ENCODE measurements around the gene ITGA11. TPM values are rescaled to one million over a fixed set of nuclear protein-coding genes. Genes with fewer than 3 reads are reported as not detected.

The ITGA11 gene
- total and polyA plus RNA-seq, 2 donors (not counting 1 experiment from before 2014, with no cell fraction given), result 21.5 to 29.6 TPM

GRCh38 chr15:68405378-68406250 is 26.3 kb downstream of the ITGA11 start:
- no peak overlapping the region for H3K4me2 ChIP-seq (ENCODE audit: extremely low read depth, insufficient read depth, low read length)
- no peaks in the 10 kb centered on the region for H4K20me1 ChIP-seq (ENCODE audit: control insufficient read depth, extremely low read depth, insufficient read depth, low read length)
- no peaks in the 10 kb centered on the region for H3K9me3 ChIP-seq (ENCODE audit: control insufficient read depth, insufficient read depth, low read depth, low read length)
- DNase-seq (ENCODE audit: low read depth in 2 of 2), result no peak
- H3K36me3 ChIP-seq (ENCODE audit: control insufficient read depth, insufficient read depth, low read length), result no peaks in the 10 kb centered on the region
- no peak overlapping the region for H2AFZ ChIP-seq (ENCODE audit: low read length)
- no peak overlapping the region for H3K4me3 ChIP-seq (replicated peaks in 1 of 4; ENCODE audit: control extremely low read depth in 1 of 4, insufficient read depth in 1 of 4, low read depth in 3 of 4, low read length in 4 of 4)
- H3K9ac ChIP-seq (ENCODE audit: insufficient read depth, low read length), result no peak overlapping the region
- peaks cover 5% of the 10 kb centered on the region for H3K27me3 ChIP-seq (ENCODE audit: control insufficient read depth, insufficient read depth, low read length)
- H3K4me1 ChIP-seq (ENCODE audit: control insufficient read depth, extremely low read depth, insufficient read depth, low read length), result no peaks in the 10 kb centered on the region
- no peaks in the 10 kb centered on the region for H3K79me2 ChIP-seq (ENCODE audit: control insufficient read depth, insufficient read depth, low read length)
- H3K27ac ChIP-seq (ENCODE audit: insufficient read depth, low read length), result no peak overlapping the region
- no peak for TF ChIP-seq EZH2 (IDR thresholded peaks at IDR 0.05; ENCODE audit: low read length, missing control alignments)
- TF ChIP-seq, protein P1, sequence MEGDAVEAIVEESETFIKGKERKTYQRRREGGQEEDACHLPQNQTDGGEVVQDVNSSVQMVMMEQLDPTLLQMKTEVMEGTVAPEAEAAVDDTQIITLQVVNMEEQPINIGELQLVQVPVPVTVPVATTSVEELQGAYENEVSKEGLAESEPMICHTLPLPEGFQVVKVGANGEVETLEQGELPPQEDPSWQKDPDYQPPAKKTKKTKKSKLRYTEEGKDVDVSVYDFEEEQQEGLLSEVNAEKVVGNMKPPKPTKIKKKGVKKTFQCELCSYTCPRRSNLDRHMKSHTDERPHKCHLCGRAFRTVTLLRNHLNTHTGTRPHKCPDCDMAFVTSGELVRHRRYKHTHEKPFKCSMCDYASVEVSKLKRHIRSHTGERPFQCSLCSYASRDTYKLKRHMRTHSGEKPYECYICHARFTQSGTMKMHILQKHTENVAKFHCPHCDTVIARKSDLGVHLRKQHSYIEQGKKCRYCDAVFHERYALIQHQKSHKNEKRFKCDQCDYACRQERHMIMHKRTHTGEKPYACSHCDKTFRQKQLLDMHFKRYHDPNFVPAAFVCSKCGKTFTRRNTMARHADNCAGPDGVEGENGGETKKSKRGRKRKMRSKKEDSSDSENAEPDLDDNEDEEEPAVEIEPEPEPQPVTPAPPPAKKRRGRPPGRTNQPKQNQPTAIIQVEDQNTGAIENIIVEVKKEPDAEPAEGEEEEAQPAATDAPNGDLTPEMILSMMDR (conservative IDR thresholded peaks at IDR 0.05 in 1 of 2, IDR thresholded peaks at IDR 0.05 in 1 of 2; ENCODE audit: low read depth in 1 of 2, low read length in 2 of 2), result no peak

DNA sequence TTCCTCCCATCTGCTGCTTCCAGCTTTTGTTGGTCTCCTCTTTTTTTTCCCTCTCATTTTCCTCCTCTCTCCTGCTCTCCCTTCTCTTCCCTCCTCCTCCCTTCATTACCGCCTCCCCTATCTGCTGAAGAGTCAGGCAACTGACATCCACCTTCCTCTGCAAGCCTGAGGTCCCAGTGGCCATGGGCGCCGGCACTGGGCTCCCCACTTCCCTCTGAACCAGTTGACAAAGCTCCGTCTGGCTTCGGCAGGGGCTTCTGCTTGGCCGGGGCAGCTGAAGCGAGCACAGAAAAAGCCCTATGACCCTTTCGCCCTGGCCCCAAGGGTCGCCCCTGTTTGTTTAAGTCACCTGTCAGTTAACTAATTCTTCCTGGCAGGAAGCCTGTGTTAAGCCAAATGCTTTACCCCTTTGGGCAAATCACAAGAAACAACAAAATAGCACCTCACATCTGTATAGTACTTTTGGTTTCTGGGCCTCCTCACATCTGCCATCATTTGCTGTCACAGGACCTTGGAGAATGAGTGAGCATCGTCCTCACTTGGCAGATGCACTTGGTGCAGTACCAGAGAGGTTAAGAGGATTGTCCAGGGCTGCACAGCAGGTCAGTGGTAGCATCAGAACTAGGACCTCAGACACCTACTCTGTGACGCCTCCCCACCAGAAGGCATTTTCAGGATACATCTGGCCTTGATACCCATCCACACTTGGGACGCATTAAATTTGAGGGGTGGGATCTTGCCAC is 27.7 kb downstream of the ITGA11 start:
- Histone ChIP-seq H3K4me2 (ENCODE audit: extremely low read depth, insufficient read depth, low read length) (no peak overlapping the region), H3K9ac (ENCODE audit: insufficient read depth, low read length) (no peak overlapping the region), H3K9me3 (ENCODE audit: control insufficient read depth, insufficient read depth, low read depth, low read length) (no peaks in the 10 kb centered on the region), H3K36me3 (ENCODE audit: control insufficient read depth, insufficient read depth, low read length) (no peaks in the 10 kb centered on the region), H3K27ac (ENCODE audit: insufficient read depth, low read length) (no peak overlapping the region), H3K4me3 (replicated peaks in 1 of 4; ENCODE audit: control extremely low read depth in 1 of 4, insufficient read depth in 1 of 4, low read depth in 3 of 4, low read length in 4 of 4) (no peak overlapping the region), H3K4me1 (ENCODE audit: control insufficient read depth, extremely low read depth, insufficient read depth, low read length) (no peaks in the 10 kb centered on the region), H3K79me2 (ENCODE audit: control insufficient read depth, insufficient read depth, low read length) (no peaks in the 10 kb centered on the region), H4K20me1 (ENCODE audit: control insufficient read depth, extremely low read depth, insufficient read depth, low read length) (no peaks in the 10 kb centered on the region), H2AFZ (ENCODE audit: low read length) (no peak overlapping the region), H3K27me3 (ENCODE audit: control insufficient read depth, insufficient read depth, low read length) (peaks cover 5% of the 10 kb centered on the region)
- DNase-seq (ENCODE audit: low read depth in 2 of 2), result no peak
- TF ChIP-seq, protein P1 (conservative IDR thresholded peaks at IDR 0.05 in 1 of 2, IDR thresholded peaks at IDR 0.05 in 1 of 2; ENCODE audit: low read depth in 1 of 2, low read length in 2 of 2), result no peak
- no peak for TF ChIP-seq EZH2 (IDR thresholded peaks at IDR 0.05; ENCODE audit: low read length, missing control alignments)

GRCh38 chr15:68403161-68403941 is 28.6 kb downstream of the ITGA11 start:
- Histone ChIP-seq H3K9me3 (ENCODE audit: control insufficient read depth, insufficient read depth, low read depth, low read length) (no peaks in the 10 kb centered on the region), H3K27ac (ENCODE audit: insufficient read depth, low read length) (no peak overlapping the region), H3K27me3 (ENCODE audit: control insufficient read depth, insufficient read depth, low read length) (peaks cover 5% of the 10 kb centered on the region), H2AFZ (ENCODE audit: low read length) (no peak overlapping the region), H3K4me3 (replicated peaks in 1 of 4; ENCODE audit: control extremely low read depth in 1 of 4, insufficient read depth in 1 of 4, low read depth in 3 of 4, low read length in 4 of 4) (no peak overlapping the region), H3K79me2 (ENCODE audit: control insufficient read depth, insufficient read depth, low read length) (no peaks in the 10 kb centered on the region), H4K20me1 (ENCODE audit: control insufficient read depth, extremely low read depth, insufficient read depth, low read length) (no peaks in the 10 kb centered on the region), H3K9ac (ENCODE audit: insufficient read depth, low read length) (no peak overlapping the region), H3K36me3 (ENCODE audit: control insufficient read depth, insufficient read depth, low read length) (no peaks in the 10 kb centered on the region), H3K4me1 (ENCODE audit: control insufficient read depth, extremely low read depth, insufficient read depth, low read length) (no peaks in the 10 kb centered on the region), H3K4me2 (ENCODE audit: extremely low read depth, insufficient read depth, low read length) (no peak overlapping the region)
- DNase-seq (ENCODE audit: low read depth in 2 of 2), result no peak
- no peak for TF ChIP-seq EZH2 (IDR thresholded peaks at IDR 0.05; ENCODE audit: low read length, missing control alignments)
- TF ChIP-seq, protein P1 (conservative IDR thresholded peaks at IDR 0.05 in 1 of 2, IDR thresholded peaks at IDR 0.05 in 1 of 2; ENCODE audit: low read depth in 1 of 2, low read length in 2 of 2), result no peak

Measured in fibroblast of lung (primary cell).